Stimulated activated naive CD8-positive, alpha-beta T cell treated with anti-CD3 and anti-CD28 coated beads, Interleukin-15, Interleukin-2, amounts not matched to agents 100 ng/mL and 50 ng/mL, for 24 hours (primary cell): Measurements from ENCODE around the gene DNAAF8.
A peak's percentile ranks its signal among the peaks of the same experiment; 100 is the strongest.

Experiments
- H3K27ac Mint-ChIP-seq: one replicate; pipeline ENCODE4 v1.8.0; 2021; ENCODE audit warnings: mild to moderate bottlenecking, mixed read lengths
- H3K27me3 Mint-ChIP-seq: one replicate; pipeline ENCODE4 v1.8.0; 2021; ENCODE audit warnings: mixed read lengths
- H3K36me3 Mint-ChIP-seq: one replicate; pipeline ENCODE4 v1.8.0; 2021; ENCODE audit warnings: low read depth, mixed read lengths
- H3K4me1 Mint-ChIP-seq: one replicate; pipeline ENCODE4 v1.8.0; 2021; ENCODE audit warnings: low read depth, mixed read lengths
- H3K4me3 Mint-ChIP-seq: one replicate; pipeline ENCODE4 v1.8.0; 2021; ENCODE audit warnings: mild to moderate bottlenecking, mixed read lengths
- H3K9me3 Mint-ChIP-seq: one replicate; pipeline ENCODE4 v1.8.0; 2021; ENCODE audit warnings: mixed read lengths

Gene DNAAF8

GRCh38 chr16:4748682-4749411, 14.5 kb downstream of the DNAAF8 start:
- Mint-ChIP-seq H3K27ac (no peak overlapping the region), H3K4me3 (no peak overlapping the region), H3K9me3 (no peaks in the 10 kb centered on the region), H3K36me3 (peaks cover 6% of the 10 kb centered on the region), H3K27me3 (no peaks in the 10 kb centered on the region), H3K4me1 (peaks cover 16% of the 10 kb centered on the region)

- Mint-ChIP-seq H3K4me3 (no peak overlapping the region), H3K9me3 (no peaks in the 10 kb centered on the region), H3K27me3 (no peaks in the 10 kb centered on the region), H3K4me1 (peaks cover 16% of the 10 kb centered on the region), H3K36me3 (peaks cover 8% of the 10 kb centered on the region), H3K27ac (no peak overlapping the region)
These were observed 15.4 kb downstream of the DNAAF8 start for GRCh38 chr16:4749700-4750257.

DNA sequence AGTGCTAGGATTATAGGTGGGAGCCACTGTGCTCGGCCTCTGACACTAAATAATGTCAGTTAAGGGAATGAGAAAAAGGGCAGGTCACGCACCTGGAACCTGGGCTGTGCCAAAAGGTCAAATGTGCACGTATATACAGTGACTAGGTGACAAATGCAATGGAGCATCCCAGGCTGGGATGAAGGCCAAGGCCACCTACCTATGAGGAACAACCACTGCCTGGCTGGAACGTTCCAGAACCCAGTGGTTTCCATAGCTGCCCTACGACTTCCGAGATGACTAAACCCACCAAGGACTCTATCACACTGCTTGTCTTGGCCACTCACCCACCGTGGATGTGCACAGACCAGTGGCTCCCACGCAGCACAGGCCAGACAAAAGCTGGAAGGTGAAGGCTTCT, 16.6 kb downstream of the DNAAF8 start:
- H3K36me3 Mint-ChIP-seq = peaks cover 16% of the 10 kb centered on the region
- H3K4me1 Mint-ChIP-seq = peaks cover 16% of the 10 kb centered on the region
- no peak overlapping the region for H3K27ac Mint-ChIP-seq
- no peak overlapping the region for H3K4me3 Mint-ChIP-seq
- no peaks in the 10 kb centered on the region for H3K9me3 Mint-ChIP-seq
- no peaks in the 10 kb centered on the region for H3K27me3 Mint-ChIP-seq

DNA sequence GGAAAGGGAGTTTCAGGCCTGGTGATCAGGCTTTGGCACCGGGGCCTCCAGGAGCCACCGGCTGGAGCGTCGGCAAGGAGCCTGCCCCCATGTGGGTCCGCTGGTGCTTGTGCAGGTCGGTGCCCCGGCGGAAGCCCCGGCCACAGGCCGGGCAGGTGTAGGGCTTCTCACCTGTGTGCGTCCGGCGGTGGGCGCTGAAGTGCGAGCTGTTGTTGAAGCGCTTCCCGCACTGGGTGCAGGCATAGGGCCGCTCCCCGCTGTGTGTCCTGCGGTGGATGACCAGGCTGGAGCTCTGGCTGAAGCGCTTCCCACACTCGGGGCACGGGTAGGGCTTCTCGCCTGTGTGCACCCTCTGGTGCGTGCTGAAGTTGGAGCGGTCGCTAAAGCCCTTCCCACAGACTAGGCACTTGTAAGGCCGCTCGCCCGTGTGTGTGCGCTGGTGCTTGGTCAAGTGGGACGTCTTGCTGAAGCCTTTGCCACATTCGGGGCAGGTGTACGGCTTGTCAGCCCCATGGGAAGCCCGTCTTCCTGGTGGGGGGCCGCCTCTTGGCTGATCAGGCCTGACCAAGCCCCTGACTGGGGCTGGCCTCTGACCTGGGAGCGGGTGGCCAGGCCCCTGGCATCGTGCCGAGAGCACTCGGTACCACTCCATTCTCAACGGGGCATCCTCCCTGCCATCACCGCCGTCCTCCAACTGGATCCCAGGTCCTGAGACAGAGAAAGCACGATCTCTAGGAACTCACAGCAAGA, 18.2 kb downstream of the DNAAF8 start:
- no peak overlapping the region for H3K27ac Mint-ChIP-seq

DNA sequence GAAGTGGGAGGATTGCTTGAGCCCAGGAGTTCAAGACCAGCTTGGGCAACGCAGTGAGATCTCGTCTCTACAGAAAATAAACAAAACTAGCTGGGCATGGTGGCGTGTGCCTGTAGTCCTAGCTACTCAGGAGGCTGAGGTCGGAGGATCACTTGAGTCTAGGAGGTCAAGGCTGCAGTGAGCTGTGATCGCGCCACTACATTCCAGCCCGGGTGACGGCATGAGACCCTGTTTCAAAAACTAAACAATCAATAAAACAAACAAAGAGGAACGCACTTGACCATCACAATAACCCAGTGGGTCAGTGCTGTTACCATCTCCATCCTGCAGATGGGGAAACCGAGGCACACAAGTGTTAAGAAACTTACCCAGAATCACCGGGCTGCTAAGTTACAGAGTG, 18.9 kb downstream of the DNAAF8 start:
- peaks cover 5% of the 10 kb centered on the region for H3K4me1 Mint-ChIP-seq
- H3K27ac Mint-ChIP-seq = no peak overlapping the region
- H3K4me3 Mint-ChIP-seq = no peak overlapping the region
- peaks cover 27% of the 10 kb centered on the region for H3K36me3 Mint-ChIP-seq
- no peaks in the 10 kb centered on the region for H3K27me3 Mint-ChIP-seq
- H3K9me3 Mint-ChIP-seq = no peaks in the 10 kb centered on the region

More for the DNA sequence above, 18.2 kb downstream of the DNAAF8 start:
- H3K4me3 Mint-ChIP-seq = no peak overlapping the region
- peaks cover 12% of the 10 kb centered on the region for H3K4me1 Mint-ChIP-seq
- no peaks in the 10 kb centered on the region for H3K27me3 Mint-ChIP-seq
- no peaks in the 10 kb centered on the region for H3K9me3 Mint-ChIP-seq
- H3K36me3 Mint-ChIP-seq = peaks cover 24% of the 10 kb centered on the region

GRCh38 chr16:4754865-4755264, 20.5 kb downstream of the DNAAF8 start:
- Mint-ChIP-seq H3K27ac (no peak overlapping the region), H3K4me3 (no peak overlapping the region), H3K9me3 (no peaks in the 10 kb centered on the region), H3K27me3 (no peaks in the 10 kb centered on the region), H3K4me1 (no peaks in the 10 kb centered on the region), H3K36me3 (peaks cover 42% of the 10 kb centered on the region)

DNA sequence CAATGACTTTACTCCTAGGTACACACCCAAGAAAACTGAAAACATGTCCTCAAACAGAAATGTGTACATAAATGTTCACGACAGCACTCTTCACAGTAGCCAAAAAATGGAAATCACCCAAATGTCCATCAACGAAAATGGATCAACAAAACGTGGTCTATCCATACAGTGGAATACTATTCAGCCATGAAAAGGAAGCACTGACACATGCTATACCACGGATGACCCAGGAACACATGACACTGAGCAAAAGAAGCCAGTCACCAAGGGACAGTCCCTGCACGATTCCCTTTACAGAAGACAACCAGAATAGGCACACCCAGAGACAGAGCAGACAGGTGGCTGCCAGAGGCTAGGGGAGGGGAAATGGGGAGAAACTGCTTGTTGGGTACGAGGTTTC, 21.4 kb downstream of the DNAAF8 start:
- no peak overlapping the region for H3K27ac Mint-ChIP-seq
- peaks cover 47% of the 10 kb centered on the region for H3K36me3 Mint-ChIP-seq
- no peak overlapping the region for H3K4me3 Mint-ChIP-seq
- H3K4me1 Mint-ChIP-seq = no peaks in the 10 kb centered on the region
- no peaks in the 10 kb centered on the region for H3K27me3 Mint-ChIP-seq
- no peaks in the 10 kb centered on the region for H3K9me3 Mint-ChIP-seq

DNA sequence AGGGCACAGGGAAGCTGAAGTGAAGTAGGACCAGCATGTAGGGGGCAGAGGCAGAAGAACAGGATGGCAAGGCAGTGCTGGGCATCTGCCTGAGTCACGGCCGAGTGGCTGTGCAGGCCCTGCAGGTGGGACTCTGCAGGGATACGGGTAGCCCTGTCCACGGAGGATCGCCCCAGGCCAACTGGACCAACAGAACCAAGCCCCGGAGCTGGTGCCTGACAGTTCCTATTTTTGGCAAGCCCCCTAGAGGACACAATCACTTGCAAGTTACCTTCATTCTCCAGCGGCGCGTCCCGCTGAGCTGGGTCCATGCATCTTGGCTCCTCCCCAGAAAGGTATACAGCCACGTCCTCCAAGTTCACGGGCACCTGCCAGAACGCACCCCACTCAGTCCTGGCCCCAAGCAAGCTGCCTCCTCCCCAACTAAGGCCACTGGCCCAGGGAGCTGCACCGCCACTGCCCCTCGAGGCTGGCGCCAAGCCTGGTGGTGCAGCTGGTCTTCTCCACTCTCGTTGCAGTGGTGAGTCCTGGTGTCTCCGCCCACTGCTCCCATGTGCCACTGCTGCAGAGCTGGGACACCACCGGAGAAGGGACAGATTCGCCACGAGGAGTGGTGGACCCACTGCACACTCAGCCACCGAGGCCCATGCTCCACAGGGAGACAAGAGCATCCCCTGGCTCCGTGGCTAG, 26.0 kb downstream of the DNAAF8 start:
- H3K36me3 Mint-ChIP-seq = peaks cover 52% of the 10 kb centered on the region
- peaks cover 5% of the 10 kb centered on the region for H3K4me1 Mint-ChIP-seq
- H3K27me3 Mint-ChIP-seq = no peaks in the 10 kb centered on the region
- no peak overlapping the region for H3K27ac Mint-ChIP-seq
- H3K9me3 Mint-ChIP-seq = no peaks in the 10 kb centered on the region
- H3K4me3 Mint-ChIP-seq = no peak overlapping the region

GRCh38 chr16:4762205-4762604, 27.9 kb downstream of the DNAAF8 start:
- Mint-ChIP-seq H3K27me3 (no peaks in the 10 kb centered on the region), H3K36me3 (peaks cover 39% of the 10 kb centered on the region), H3K4me3 (no peak overlapping the region), H3K27ac (no peak overlapping the region), H3K9me3 (no peaks in the 10 kb centered on the region), H3K4me1 (peaks cover 16% of the 10 kb centered on the region)

GRCh38 chr16:4763791-4764190, 29.5 kb downstream of the DNAAF8 start:
- Mint-ChIP-seq H3K27me3 (no peaks in the 10 kb centered on the region), H3K27ac (no peak overlapping the region)

DNA sequence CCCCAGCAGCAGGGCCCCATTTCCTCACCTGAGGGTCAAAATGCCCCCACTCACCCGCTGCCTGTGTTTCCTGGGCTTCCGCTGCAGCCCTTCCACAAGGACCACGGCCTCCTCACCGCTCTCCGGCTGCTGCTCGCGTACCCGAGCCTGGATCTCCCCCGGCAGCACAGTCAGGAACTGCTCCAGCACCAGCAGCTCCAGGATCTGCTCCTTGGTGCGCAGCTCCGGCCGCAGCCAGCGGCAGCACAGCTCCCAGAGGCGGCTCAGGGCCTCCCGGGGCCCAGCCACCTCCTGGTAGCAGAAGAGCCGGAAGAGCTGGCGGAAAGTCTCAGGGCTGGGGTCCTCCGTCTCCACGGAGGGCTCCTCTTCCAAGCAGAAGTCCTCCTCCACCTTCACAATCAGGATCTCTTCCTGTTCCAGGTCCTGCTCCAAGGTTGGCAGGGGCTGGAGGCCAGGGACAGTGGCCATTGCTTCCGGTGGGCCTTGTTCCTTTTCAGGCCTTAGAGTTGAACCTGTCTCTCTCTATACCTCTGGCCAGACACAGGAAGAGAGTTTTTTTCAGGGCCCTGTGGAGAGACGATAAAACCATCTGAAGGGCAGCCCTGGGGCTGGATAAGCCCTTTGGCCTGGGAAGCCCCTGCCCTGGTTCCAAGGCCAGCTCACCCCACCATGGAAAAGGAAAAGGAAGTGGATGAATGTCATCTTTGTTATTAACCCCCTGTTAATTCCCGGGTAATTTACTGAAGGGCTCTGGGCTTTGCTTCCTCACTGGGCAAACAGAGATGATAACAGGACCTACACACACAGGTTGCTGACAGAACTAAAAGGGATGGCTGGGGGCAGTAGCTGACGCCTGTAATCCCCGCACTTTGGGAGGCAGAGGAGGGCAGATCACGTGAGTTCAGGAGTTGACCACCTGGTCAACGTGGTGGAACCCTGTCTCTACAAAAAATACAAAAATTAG, 31.5 kb downstream of the DNAAF8 start:
- Mint-ChIP-seq H3K9me3 (no peaks in the 10 kb centered on the region), H3K4me3 (peak overlapping the region; percentile 85), H3K36me3 (peaks cover 15% of the 10 kb centered on the region), H3K27ac (peak overlapping the region; percentile 85), H3K4me1 (peaks cover 34% of the 10 kb centered on the region), H3K27me3 (no peaks in the 10 kb centered on the region)

More at GRCh38 chr16:4763791-4764190, 29.5 kb downstream of the DNAAF8 start:
- Mint-ChIP-seq H3K9me3 (no peaks in the 10 kb centered on the region), H3K4me1 (peaks cover 30% of the 10 kb centered on the region), H3K4me3 (no peak overlapping the region), H3K36me3 (peaks cover 30% of the 10 kb centered on the region)

DNA sequence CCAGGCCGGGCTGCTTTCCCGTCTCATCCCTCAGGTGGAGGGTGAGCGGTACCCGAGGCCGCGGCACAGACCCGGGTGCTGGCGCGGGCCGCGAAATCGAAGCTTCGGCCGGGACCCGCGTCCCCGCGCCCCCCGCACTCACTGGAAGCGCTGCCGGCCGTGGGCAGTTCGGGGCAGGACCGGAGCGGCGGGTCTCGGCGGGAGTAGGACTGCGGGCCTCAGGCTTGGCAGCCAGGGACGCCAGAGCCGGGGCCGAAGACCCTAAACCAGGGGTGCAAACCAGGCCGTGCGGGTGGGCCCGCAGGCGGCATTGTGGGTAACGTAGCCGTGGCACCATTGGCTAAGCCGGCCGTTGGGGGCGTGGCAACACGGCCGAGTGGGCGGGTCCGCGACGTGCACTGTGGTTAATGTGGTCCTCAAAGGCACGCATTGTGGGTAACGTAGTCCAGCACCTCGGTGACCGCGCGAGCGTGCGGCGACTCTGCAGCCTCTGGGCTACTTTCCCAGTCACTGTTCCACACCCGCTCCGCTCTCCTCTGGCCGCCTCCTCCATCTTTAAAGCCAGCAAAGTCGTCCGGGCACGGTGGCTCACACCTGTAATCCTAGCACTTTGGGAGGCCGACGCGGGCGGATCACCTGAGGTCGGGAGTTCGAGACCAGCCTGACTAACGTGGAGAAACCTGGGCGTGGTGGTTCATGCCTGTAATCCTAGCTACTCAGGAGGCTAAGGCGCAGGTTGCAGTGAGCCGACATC, 32.7 kb downstream of the DNAAF8 start, which contains the start of gene ZNF500:
TSS of gene ZNF500 (minus strand) at position 288 of the 754 bp plus-strand sequence. CDS start 1,184 bp downstream, outside the sequence.
- peaks cover 34% of the 10 kb centered on the region for H3K4me1 Mint-ChIP-seq
- no peaks in the 10 kb centered on the region for H3K27me3 Mint-ChIP-seq
- peaks cover 13% of the 10 kb centered on the region for H3K36me3 Mint-ChIP-seq
- H3K4me3 Mint-ChIP-seq = peak within 1 kb of the TSS; percentile 88
- peak within 1 kb of the TSS; percentile 91 for H3K27ac Mint-ChIP-seq
- no peaks in the 10 kb centered on the region for H3K9me3 Mint-ChIP-seq

DNA sequence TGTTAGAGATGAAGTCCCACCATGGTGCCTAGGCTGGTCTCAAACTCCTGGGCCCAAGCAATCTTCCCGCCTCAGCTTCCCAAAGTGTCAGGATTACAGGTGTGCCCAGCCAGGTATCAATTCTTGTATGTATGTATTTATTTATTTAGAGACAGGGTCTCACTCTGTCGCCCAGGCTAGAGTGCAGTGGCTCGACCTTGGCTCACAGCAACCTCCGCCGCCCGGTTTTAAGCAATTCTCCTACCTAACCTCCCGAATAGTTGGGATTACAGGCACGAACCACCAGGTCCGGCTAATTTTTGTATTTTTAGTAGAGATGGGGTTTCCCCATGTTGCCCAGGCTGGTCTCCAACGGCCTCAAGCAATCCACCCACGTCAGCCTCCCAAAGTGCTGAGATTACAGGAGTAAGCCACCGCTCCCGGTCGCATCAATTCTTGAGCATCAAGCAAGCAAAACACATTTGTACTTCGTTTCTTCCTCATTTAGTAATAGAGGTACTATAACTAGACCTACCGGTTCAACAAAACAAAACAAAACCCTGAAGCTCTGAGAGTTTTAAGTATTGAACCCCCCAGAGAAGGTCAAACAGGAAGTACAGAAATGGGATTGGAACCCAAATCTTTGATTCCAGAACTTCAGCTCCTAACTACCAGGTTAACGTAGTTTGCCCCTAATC, 33.7 kb downstream of the DNAAF8 start:
- Mint-ChIP-seq H3K27me3 (no peaks in the 10 kb centered on the region), H3K4me1 (peaks cover 34% of the 10 kb centered on the region), H3K4me3 (peak overlapping the region; percentile 86), H3K36me3 (peaks cover 4% of the 10 kb centered on the region), H3K9me3 (no peaks in the 10 kb centered on the region), H3K27ac (peak overlapping the region; percentile 91)
